SHP77 (cell line): ENCODE results near the gene PTGES2.

Experiments used
- DNase-seq, 2 experiments: peaks; one replicate each; lab custom pipeline; 2025; lab: John Stamatoyannopoulos, UW

The PTGES2 gene

GRCh38 chr9:128153060-128153946 is 25.8 kb upstream of the PTGES2 start:
- DNase-seq: no peak

GRCh38 chr9:128152133-128153059 is 24.9 kb upstream of the PTGES2 start:
- no peak for DNase-seq

GRCh38 chr9:128151309-128152132 is 24.0 kb upstream of the PTGES2 start:
- no peak for DNase-seq

- peak; percentile 41 to 80 for DNase-seq
Measured at GRCh38 chr9:128150594-128151308, 23.2 kb upstream of the PTGES2 start.

- DNase-seq: no peak
Measured at GRCh38 chr9:128149951-128150593, 22.5 kb upstream of the PTGES2 start.

GRCh38 chr9:128149001-128149701 is 21.6 kb upstream of the PTGES2 start, which contains the start of gene LCN2:
Gene LCN2 (plus strand): TSS chr9:128149453. CDS start chr9:128149526, 73 bp downstream.
- DNase-seq: no peak

GRCh38 chr9:128148509-128149000 is 21.0 kb upstream of the PTGES2 start:
- no peak for DNase-seq

GRCh38 chr9:128146591-128147120 is 19.1 kb upstream of the PTGES2 start:
- no peak for DNase-seq

GRCh38 chr9:128145951-128146351 is 18.4 kb upstream of the PTGES2 start:
- DNase-seq: no peak

GRCh38 chr9:128145536-128145935 is 18.0 kb upstream of the PTGES2 start:
- DNase-seq: no peak

- no peak for DNase-seq
Measured at GRCh38 chr9:128144239-128145181, 17.0 kb upstream of the PTGES2 start.

GRCh38 chr9:128143525-128144238 is 16.2 kb upstream of the PTGES2 start:
- no peak for DNase-seq

GRCh38 chr9:128142596-128142995 is 15.1 kb upstream of the PTGES2 start:
- no peak for DNase-seq

- no peak for DNase-seq
Measured at GRCh38 chr9:128142061-128142460, 14.5 kb upstream of the PTGES2 start.

- no peak for DNase-seq
Measured at GRCh38 chr9:128141604-128142003, 14.1 kb upstream of the PTGES2 start.

- no peak for DNase-seq
Measured at GRCh38 chr9:128139621-128140020, 12.1 kb upstream of the PTGES2 start.

GRCh38 chr9:128138001-128138400 is 10.5 kb upstream of the PTGES2 start:
- no peak for DNase-seq
